Measurements from ENCODE around the gene L2HGDH. TPM values are rescaled to one million over a fixed set of nuclear protein-coding genes. Genes with fewer than 3 reads are reported as not detected.

The L2HGDH gene
- total RNA-seq, 1 donor from 2014 or later: 13.1 TPM

GRCh38 chr14:50350975-50351374 lies 38.9 kb upstream of the L2HGDH start:
- no peak overlapping the region for H3K27ac Mint-ChIP-seq
- no peaks in the 10 kb centered on the region for H3K36me3 Mint-ChIP-seq (ENCODE audit: insufficient read depth)
- peaks cover 7% of the 10 kb centered on the region for H3K27me3 Mint-ChIP-seq
- no peaks in the 10 kb centered on the region for H3K9me3 Mint-ChIP-seq (ENCODE audit: low read depth)
- no peak overlapping the region for H3K4me3 Mint-ChIP-seq (ENCODE audit: low read depth)
- H3K4me1 Mint-ChIP-seq (ENCODE audit: low read depth): no peaks in the 10 kb centered on the region
- TF ChIP-seq, protein P1, sequence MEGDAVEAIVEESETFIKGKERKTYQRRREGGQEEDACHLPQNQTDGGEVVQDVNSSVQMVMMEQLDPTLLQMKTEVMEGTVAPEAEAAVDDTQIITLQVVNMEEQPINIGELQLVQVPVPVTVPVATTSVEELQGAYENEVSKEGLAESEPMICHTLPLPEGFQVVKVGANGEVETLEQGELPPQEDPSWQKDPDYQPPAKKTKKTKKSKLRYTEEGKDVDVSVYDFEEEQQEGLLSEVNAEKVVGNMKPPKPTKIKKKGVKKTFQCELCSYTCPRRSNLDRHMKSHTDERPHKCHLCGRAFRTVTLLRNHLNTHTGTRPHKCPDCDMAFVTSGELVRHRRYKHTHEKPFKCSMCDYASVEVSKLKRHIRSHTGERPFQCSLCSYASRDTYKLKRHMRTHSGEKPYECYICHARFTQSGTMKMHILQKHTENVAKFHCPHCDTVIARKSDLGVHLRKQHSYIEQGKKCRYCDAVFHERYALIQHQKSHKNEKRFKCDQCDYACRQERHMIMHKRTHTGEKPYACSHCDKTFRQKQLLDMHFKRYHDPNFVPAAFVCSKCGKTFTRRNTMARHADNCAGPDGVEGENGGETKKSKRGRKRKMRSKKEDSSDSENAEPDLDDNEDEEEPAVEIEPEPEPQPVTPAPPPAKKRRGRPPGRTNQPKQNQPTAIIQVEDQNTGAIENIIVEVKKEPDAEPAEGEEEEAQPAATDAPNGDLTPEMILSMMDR (IDR thresholded peaks at IDR 0.05; ENCODE audit: unreplicated experiment): no peak
- no peak for DNase-seq (ENCODE audit: low spot score, unreplicated experiment)

GRCh38 chr14:50348933-50349332 lies 36.9 kb upstream of the L2HGDH start:
- Mint-ChIP-seq H3K27me3 (peaks cover 7% of the 10 kb centered on the region), H3K4me1 (ENCODE audit: low read depth) (no peaks in the 10 kb centered on the region), H3K27ac (no peak overlapping the region), H3K9me3 (ENCODE audit: low read depth) (no peaks in the 10 kb centered on the region), H3K36me3 (ENCODE audit: insufficient read depth) (no peaks in the 10 kb centered on the region), H3K4me3 (ENCODE audit: low read depth) (no peak overlapping the region)
- no peak for DNase-seq (ENCODE audit: low spot score, unreplicated experiment)
- TF ChIP-seq, protein P1 (IDR thresholded peaks at IDR 0.05; ENCODE audit: unreplicated experiment): no peak

GRCh38 chr14:50347521-50347920 lies 35.5 kb upstream of the L2HGDH start:
- Mint-ChIP-seq H3K27ac (no peak overlapping the region), H3K9me3 (ENCODE audit: low read depth) (no peaks in the 10 kb centered on the region)
- TF ChIP-seq, protein P1 (IDR thresholded peaks at IDR 0.05; ENCODE audit: unreplicated experiment): no peak

GRCh38 chr14:50345846-50346422 lies 33.9 kb upstream of the L2HGDH start:
- Mint-ChIP-seq H3K27me3 (peaks cover 9% of the 10 kb centered on the region), H3K4me1 (ENCODE audit: low read depth) (peaks cover 4% of the 10 kb centered on the region), H3K36me3 (ENCODE audit: insufficient read depth) (no peaks in the 10 kb centered on the region), H3K4me3 (ENCODE audit: low read depth) (no peak overlapping the region), H3K27ac (no peak overlapping the region), H3K9me3 (ENCODE audit: low read depth) (no peaks in the 10 kb centered on the region)
- no peak for DNase-seq (ENCODE audit: low spot score, unreplicated experiment)
- TF ChIP-seq, protein P1 (IDR thresholded peaks at IDR 0.05; ENCODE audit: unreplicated experiment): no peak

More at GRCh38 chr14:50347521-50347920, 35.5 kb upstream of the L2HGDH start:
- Mint-ChIP-seq H3K4me3 (ENCODE audit: low read depth) (no peak overlapping the region), H3K27me3 (peaks cover 9% of the 10 kb centered on the region), H3K36me3 (ENCODE audit: insufficient read depth) (no peaks in the 10 kb centered on the region), H3K4me1 (ENCODE audit: low read depth) (peaks cover 3% of the 10 kb centered on the region)
- DNase-seq (ENCODE audit: low spot score, unreplicated experiment): no peak

GRCh38 chr14:50344876-50345563 lies 33.0 kb upstream of the L2HGDH start:
- H3K4me3 Mint-ChIP-seq (ENCODE audit: low read depth): no peak overlapping the region
- DNase-seq (ENCODE audit: low spot score, unreplicated experiment): no peak
- no peak overlapping the region for H3K27ac Mint-ChIP-seq
- H3K36me3 Mint-ChIP-seq (ENCODE audit: insufficient read depth): no peaks in the 10 kb centered on the region
- no peaks in the 10 kb centered on the region for H3K9me3 Mint-ChIP-seq (ENCODE audit: low read depth)
- peaks cover 9% of the 10 kb centered on the region for H3K27me3 Mint-ChIP-seq
- peaks cover 5% of the 10 kb centered on the region for H3K4me1 Mint-ChIP-seq (ENCODE audit: low read depth)
- TF ChIP-seq, protein P1 (IDR thresholded peaks at IDR 0.05; ENCODE audit: unreplicated experiment): no peak

Measured in progenitor cell of endocrine pancreas (in vitro differentiated cells).